ENCODE measurements around the gene SELENOV. TPM values are rescaled to one million over a fixed set of nuclear protein-coding genes. Genes with fewer than 3 reads are reported as not detected.

Gene SELENOV
- total RNA-seq, 2 donors from 2014 or later = not detected

GRCh38 chr19:39525205-39525604 lies 10.3 kb downstream of the SELENOV start:
- no peaks in the 10 kb centered on the region for H3K36me3 ChIP-seq
- no peak for TF ChIP-seq CTCF (IDR thresholded peaks at IDR 0.05)
- no peak overlapping the region for H3K4me3 ChIP-seq
- DNase-seq (ENCODE audit: low spot score) = no peak
- no peak overlapping the region for H3K27ac ChIP-seq
- H3K4me1 ChIP-seq = no peaks in the 10 kb centered on the region
- no peaks in the 10 kb centered on the region for H3K27me3 ChIP-seq
- no peaks in the 10 kb centered on the region for H3K9me3 ChIP-seq

GRCh38 chr19:39531834-39532232 lies 16.9 kb downstream of the SELENOV start:
- Histone ChIP-seq H3K4me3 (peak overlapping the region; percentile 86 to 96), H3K9me3 (no peaks in the 10 kb centered on the region), H3K27me3 (no peaks in the 10 kb centered on the region), H3K36me3 (no peaks in the 10 kb centered on the region), H3K4me1 (peaks cover 0 to 11% of the 10 kb centered on the region in 2 donors), H3K27ac (peak overlapping the region; percentile 89 to 91)
- DNase-seq (ENCODE audit: low spot score) = no peak
- no peak for TF ChIP-seq CTCF (IDR thresholded peaks at IDR 0.05)

- Histone ChIP-seq H3K27ac (peak within 1 kb of the TSS; percentile 89 to 91), H3K9me3 (no peaks in the 10 kb centered on the region), H3K4me1 (peaks cover 0 to 11% of the 10 kb centered on the region in 2 donors), H3K4me3 (peak within 1 kb of the TSS; percentile 86 to 96), H3K36me3 (no peaks in the 10 kb centered on the region), H3K27me3 (no peaks in the 10 kb centered on the region)
- DNase-seq (ENCODE audit: low spot score) = peak; percentile 96
- TF ChIP-seq CTCF (IDR thresholded peaks at IDR 0.05) = peak; percentile 96 to 98
Observed at GRCh38 chr19:39532233-39533002, 17.5 kb downstream of the SELENOV start, which contains the start of gene EID2B. Gene EID2B (minus strand): TSS chr19:39532852. CDS start chr19:39532802, 50 bp downstream.

GRCh38 chr19:39533003-39533512 lies 18.1 kb downstream of the SELENOV start:
- H3K9me3 ChIP-seq = no peaks in the 10 kb centered on the region
- no peak for TF ChIP-seq CTCF (IDR thresholded peaks at IDR 0.05)
- H3K27me3 ChIP-seq = no peaks in the 10 kb centered on the region
- peak overlapping the region in 1 of 2 donors; percentile 89 for H3K27ac ChIP-seq
- no peaks in the 10 kb centered on the region for H3K36me3 ChIP-seq
- H3K4me3 ChIP-seq = peak overlapping the region; percentile 86 to 96
- no peak for DNase-seq (ENCODE audit: low spot score)
- peaks cover 0 to 15% of the 10 kb centered on the region in 2 donors for H3K4me1 ChIP-seq

- Histone ChIP-seq H3K4me1 (peaks cover 0 to 23% of the 10 kb centered on the region in 2 donors), H3K4me3 (no peak overlapping the region), H3K9me3 (no peaks in the 10 kb centered on the region), H3K27ac (no peak overlapping the region), H3K36me3 (no peaks in the 10 kb centered on the region), H3K27me3 (no peaks in the 10 kb centered on the region)
- no peak for TF ChIP-seq CTCF (IDR thresholded peaks at IDR 0.05)
- no peak for DNase-seq (ENCODE audit: low spot score)
Observed at GRCh38 chr19:39533791-39534190, 18.9 kb downstream of the SELENOV start.
